ENCODE measurements around the gene NEK1. TPM values are rescaled to one million over a fixed set of nuclear protein-coding genes. Genes with fewer than 3 reads are reported as not detected.

NEK1 gene, protein sequence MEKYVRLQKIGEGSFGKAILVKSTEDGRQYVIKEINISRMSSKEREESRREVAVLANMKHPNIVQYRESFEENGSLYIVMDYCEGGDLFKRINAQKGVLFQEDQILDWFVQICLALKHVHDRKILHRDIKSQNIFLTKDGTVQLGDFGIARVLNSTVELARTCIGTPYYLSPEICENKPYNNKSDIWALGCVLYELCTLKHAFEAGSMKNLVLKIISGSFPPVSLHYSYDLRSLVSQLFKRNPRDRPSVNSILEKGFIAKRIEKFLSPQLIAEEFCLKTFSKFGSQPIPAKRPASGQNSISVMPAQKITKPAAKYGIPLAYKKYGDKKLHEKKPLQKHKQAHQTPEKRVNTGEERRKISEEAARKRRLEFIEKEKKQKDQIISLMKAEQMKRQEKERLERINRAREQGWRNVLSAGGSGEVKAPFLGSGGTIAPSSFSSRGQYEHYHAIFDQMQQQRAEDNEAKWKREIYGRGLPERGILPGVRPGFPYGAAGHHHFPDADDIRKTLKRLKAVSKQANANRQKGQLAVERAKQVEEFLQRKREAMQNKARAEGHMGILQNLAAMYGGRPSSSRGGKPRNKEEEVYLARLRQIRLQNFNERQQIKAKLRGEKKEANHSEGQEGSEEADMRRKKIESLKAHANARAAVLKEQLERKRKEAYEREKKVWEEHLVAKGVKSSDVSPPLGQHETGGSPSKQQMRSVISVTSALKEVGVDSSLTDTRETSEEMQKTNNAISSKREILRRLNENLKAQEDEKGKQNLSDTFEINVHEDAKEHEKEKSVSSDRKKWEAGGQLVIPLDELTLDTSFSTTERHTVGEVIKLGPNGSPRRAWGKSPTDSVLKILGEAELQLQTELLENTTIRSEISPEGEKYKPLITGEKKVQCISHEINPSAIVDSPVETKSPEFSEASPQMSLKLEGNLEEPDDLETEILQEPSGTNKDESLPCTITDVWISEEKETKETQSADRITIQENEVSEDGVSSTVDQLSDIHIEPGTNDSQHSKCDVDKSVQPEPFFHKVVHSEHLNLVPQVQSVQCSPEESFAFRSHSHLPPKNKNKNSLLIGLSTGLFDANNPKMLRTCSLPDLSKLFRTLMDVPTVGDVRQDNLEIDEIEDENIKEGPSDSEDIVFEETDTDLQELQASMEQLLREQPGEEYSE (N-terminal part only)
- 12.3 and 12.6 TPM in 2 replicates for total RNA-seq (2021)
- long read RNA-seq, partial matches to known transcripts: 85 of 99 reads
- long read RNA-seq, other reads (novel, unspliced or antisense): 14 of 99 reads

DNA sequence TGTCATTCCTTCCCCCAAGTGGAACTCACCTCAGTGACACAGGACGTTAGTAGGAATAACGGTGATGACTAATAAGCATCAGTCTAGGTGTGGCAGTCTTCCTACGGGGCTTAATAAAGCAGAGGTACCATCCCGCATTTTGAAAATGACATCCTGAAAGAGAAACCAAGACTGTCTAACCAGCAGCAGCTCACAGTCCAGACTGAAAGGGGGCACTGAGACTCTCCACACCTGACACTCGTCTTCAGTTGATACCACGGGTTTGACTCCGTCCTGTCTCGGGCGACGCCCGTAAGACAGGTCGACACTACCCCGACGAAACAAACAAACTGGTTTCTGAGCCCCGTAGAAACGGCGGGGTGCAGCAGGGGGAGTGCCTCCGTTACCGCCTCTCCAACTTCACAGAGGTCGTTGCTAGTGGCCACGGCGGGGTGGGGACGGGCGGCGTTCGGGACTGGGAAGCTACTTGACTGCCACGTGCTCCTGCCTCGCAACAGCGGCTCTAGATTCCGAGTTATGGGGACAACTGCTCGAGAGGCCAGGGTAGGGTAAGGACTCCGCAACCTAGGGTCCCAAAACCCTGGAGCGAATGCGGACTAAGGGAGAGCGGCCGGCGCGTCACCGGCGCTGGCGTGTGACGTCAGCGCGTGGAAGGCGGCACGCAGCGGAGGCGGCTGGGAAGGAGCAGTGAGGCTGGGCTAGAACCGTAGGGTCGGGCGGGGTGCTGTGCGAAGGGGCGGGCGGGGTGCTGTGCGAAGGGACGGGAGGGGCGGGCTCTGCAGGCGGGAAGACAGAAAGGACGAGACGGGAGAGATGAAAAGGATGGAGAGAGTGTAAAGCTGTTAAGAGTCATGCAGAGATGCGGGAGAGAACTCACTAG lies at the start of gene NEK1:
TSS of gene NEK1 (minus strand) at position 593 of the 880 bp plus-strand sequence. CDS start 9,953 bp downstream, outside the sequence.
- TF ChIP-seq, protein P1, sequence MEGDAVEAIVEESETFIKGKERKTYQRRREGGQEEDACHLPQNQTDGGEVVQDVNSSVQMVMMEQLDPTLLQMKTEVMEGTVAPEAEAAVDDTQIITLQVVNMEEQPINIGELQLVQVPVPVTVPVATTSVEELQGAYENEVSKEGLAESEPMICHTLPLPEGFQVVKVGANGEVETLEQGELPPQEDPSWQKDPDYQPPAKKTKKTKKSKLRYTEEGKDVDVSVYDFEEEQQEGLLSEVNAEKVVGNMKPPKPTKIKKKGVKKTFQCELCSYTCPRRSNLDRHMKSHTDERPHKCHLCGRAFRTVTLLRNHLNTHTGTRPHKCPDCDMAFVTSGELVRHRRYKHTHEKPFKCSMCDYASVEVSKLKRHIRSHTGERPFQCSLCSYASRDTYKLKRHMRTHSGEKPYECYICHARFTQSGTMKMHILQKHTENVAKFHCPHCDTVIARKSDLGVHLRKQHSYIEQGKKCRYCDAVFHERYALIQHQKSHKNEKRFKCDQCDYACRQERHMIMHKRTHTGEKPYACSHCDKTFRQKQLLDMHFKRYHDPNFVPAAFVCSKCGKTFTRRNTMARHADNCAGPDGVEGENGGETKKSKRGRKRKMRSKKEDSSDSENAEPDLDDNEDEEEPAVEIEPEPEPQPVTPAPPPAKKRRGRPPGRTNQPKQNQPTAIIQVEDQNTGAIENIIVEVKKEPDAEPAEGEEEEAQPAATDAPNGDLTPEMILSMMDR (conservative IDR thresholded peaks at IDR 0.05): no peak
- Histone ChIP-seq H2BK5ac (ENCODE audit: insufficient read length, low read length) (no peak within 1 kb of the TSS), H3K27me3 (ENCODE audit: insufficient read depth, low read length) (no peaks in the 10 kb centered on the region), H2BK12ac (ENCODE audit: insufficient read length, low read depth, low read length) (no peak within 1 kb of the TSS), H3T11ph (ENCODE audit: low read length) (no peak within 1 kb of the TSS), H3K4ac (ENCODE audit: low read depth, low read length) (no peak within 1 kb of the TSS), H3K27ac (ENCODE audit: insufficient read length, low read depth, low read length) (no peak within 1 kb of the TSS), H4K20me1 (ENCODE audit: control insufficient read depth, insufficient read depth, insufficient read length) (no peaks in the 10 kb centered on the region), H4K91ac (ENCODE audit: insufficient read length, low read depth, low read length) (no peak within 1 kb of the TSS), H3K18ac (ENCODE audit: insufficient read length, low read depth, low read length) (peak within 1 kb of the TSS; percentile 97), H3K9me3 (ENCODE audit: control insufficient read depth, low read depth, low read length) (no peaks in the 10 kb centered on the region), H3K79me1 (ENCODE audit: insufficient read depth, low read depth, low read length, poor library complexity, severe bottlenecking) (no peaks in the 10 kb centered on the region), H3K56ac (ENCODE audit: insufficient read length, low read depth, low read length) (no peak within 1 kb of the TSS), H2BK120ac (ENCODE audit: low read depth, low read length, poor library complexity, severe bottlenecking) (no peak within 1 kb of the TSS), H2AK5ac (ENCODE audit: insufficient read length, low read length) (no peak within 1 kb of the TSS), H3K9ac (ENCODE audit: extremely low read depth, insufficient read length, low read length) (peak within 1 kb of the TSS; percentile 89), H2BK20ac (ENCODE audit: low read depth, low read length, poor library complexity, severe bottlenecking) (no peak within 1 kb of the TSS), H3K14ac (ENCODE audit: insufficient read depth, low read length) (peak within 1 kb of the TSS; percentile 92), H4K5ac (ENCODE audit: insufficient read length, low read depth, low read length) (peak within 1 kb of the TSS; percentile 26), H3K4me1 (ENCODE audit: insufficient read depth, low read length) (0 out of 2 replicates have a peak, but pooled peaks cover 3% of the 10 kb centered on the region), H3K23me2 (ENCODE audit: insufficient read length, low read depth, low read length, poor library complexity, severe bottlenecking) (no peaks in the 10 kb centered on the region), H4K8ac (replicated peaks; ENCODE audit: insufficient read length, low read depth, low read length) (no peak within 1 kb of the TSS), H3K79me2 (ENCODE audit: insufficient read depth, low read length) (peaks cover 2% of the 10 kb centered on the region; the same call in 1 of the 2 replicates), H2BK15ac (ENCODE audit: low read depth, low read length) (no peak within 1 kb of the TSS; the same call in 1 of the 2 replicates), H3K4me2 (ENCODE audit: insufficient read depth, insufficient read length, low read length) (peak within 1 kb of the TSS; percentile 95), H2AFZ (ENCODE audit: low read length) (peak within 1 kb of the TSS; percentile 96), H3K23ac (ENCODE audit: insufficient read length, low read depth, low read length) (no peak within 1 kb of the TSS)
- no CpG with 5 or more reads among the region's 61 CpGs for WGBS (ENCODE audit: extremely low coverage, insufficient read length, low lambda C conversion rate)
- Mint-ChIP-seq H3K4me1 (peaks cover 8 to 20% of the 10 kb centered on the region in 2 experiments), H3K27ac (peak within 1 kb of the TSS; percentile 98 to 100 (median 99)), H3K9me3 (no peaks in the 10 kb centered on the region), H3K36me3 (ENCODE audit: insufficient read depth in 1 of 3, low read depth in 3 of 3) (no peaks in the 10 kb centered on the region; a peak in 3 of 7 replicates), H3K27me3 (ENCODE audit: low read depth) (no peaks in the 10 kb centered on the region), H3K4me3 (peak within 1 kb of the TSS; percentile 94 to 95)
- DNase-seq: peak; percentile 92

All from H9 (cell line).